GM18907 (cell line): ENCODE results near the gene MUSTN1.

Experiments used
- ATAC-seq: cut with Tn5 transposase; IDR thresholded peaks from one replicate; pipeline ENCODE4 v1.9.1; 2021; ENCODE audit warnings: mild to moderate bottlenecking, moderate library complexity; ENCODE audit not compliant: unreplicated experiment

The MUSTN1 gene

DNA sequence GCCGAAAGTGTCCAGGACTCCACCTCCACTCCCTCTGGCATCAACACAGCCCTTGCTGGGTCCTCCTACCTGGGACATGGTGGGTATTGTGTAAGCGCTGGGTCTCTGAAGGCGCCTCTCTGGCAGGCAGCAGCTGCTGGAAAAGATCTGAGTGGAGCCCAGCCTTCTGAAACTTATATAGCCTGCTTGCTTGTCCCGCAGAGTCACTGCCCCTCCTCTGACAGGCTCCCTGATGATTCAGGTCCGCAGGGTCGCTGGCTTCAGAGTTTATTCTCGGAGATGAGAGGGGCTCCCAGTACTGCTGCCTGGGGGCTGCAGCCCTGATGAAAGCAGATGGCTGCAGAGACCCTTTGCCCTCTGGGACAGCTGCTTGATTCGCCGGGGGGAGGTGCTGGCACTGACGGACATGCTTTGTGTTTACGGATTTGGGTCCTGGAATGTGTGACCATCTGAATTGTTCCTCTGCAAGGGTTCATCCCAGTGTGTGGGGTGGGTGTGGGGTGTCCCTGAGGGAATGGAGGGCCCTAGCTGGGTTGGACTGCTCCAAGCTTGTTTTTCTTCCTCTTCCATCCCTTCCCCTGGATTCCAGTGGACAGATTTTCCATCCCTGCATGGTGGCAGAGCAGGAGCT lies at the start of gene MUSTN1:
Gene MUSTN1 (minus strand): TSS at position 149 of the 631 bp plus-strand sequence. CDS start 71 bp downstream, at position 78.
- no peak for ATAC-seq

GRCh38 chr3:52882377-52882776 lies 47.6 kb upstream of the MUSTN1 start:
- no peak for ATAC-seq

- ATAC-seq: no peak
Observed at GRCh38 chr3:52881871-52882270, 47.1 kb upstream of the MUSTN1 start.

DNA sequence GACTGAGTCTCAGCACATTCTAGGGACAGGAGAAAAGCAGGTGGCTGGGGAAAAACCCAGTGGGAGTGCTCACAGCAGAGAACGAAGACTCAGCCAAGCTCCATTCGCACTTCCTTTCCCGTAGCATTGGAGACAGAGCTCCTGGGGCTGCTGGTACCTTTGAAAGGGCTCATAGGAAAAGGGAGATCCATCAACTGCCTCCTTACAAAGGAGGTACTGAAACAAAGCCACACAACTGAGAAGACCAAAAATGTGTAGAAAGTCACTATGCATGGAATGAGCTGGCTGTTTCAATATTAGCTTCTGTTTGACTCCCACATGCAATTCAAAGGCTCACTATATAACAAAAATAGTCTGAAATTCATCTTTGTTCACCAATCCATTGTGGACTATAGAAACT lies 45.7 kb upstream of the MUSTN1 start:
- ATAC-seq: no peak

DNA sequence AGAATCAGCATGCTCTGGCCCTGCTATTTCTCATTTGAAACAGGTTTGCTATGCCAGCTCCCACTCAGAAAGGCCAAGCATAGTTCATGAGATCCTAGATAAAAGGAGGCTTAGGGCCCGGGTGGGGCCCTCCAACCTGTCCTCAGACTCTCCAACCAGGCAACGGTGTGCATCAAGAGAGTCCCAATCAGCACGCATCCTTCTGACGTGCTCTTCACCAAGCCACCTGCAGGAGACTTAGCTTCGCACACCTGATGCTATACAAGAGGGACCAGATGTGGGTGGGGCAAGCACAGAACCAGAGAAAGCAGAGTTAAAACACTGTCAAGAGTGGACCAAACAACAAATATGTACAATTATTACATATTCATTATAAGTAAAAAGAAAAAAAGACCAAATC lies 45.2 kb upstream of the MUSTN1 start:
- no peak for ATAC-seq

- ATAC-seq: no peak
Observed at GRCh38 chr3:52879581-52879980, 44.8 kb upstream of the MUSTN1 start.

DNA sequence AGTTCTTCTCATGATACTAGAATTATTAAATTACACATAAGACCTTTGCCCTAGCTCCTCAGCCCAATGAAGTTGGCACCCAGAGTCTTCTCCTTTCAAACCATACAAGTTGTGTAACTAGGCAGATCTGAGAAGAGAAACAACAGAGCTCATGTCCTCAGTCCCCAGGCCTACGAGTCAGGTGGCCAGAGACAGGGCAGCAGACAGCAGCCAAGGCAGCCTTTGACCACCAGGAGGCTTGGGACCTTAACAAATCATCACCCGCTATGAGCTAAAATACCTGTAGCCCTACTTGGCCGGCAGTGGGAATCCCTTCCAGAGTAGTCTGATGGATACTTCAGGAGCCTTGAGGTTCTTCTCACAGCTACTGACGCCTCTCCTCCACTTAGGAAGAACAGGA lies 44.3 kb upstream of the MUSTN1 start:
- no peak for ATAC-seq

DNA sequence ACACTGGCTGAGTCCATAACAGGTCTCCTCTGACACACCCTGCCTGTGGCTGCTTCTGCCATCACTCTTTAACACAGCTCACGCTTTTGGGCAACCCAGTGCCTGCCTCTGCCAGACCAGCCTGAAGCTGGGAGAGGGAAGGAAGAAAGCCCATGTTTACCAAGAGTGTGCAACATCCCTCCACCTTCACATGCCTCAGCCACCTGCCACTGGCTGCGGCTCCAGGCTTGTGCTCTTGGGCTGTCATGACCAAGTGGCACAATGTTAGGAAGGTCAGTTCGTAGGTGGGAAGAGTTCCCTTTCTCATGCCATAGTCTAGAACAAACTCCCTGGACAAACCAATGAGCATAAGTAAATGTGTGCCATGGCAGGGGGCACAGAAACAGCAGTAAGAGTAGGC lies 42.3 kb upstream of the MUSTN1 start:
- ATAC-seq: no peak

DNA sequence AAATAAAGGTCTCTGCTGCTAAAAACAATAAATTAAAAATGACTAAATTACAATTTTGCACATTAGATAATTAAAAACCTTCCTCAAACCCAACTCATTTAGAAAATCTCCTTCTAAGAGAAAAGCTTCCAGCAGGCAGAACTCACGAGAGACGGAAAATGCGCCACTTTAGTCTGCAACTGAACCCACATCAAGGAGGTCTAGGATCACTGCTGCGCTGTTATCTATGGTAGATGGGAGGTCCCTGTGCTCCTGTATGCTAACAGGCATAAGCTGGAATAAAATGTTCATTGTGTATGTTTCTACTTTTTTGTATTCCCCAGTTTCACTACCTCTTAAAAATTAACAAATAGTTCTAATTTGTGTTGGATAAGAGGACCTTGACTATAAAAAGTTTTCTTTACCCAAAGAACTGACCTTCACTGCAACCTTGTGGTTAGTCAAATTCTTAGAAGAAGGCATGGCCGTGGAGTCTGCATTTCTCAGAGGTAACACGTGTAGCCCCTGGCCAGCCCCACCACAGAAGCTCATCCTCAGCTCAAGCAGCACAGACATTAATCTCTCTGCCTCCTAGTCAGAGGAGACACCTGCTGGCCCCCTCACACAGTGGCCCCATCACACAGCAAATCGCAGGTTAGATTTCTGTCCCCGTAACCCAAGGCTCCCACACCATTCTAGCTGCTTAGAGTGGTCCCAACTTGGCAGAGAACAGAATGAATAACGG lies 40.2 kb upstream of the MUSTN1 start:
- no peak for ATAC-seq

- peak; percentile 51 for ATAC-seq
Observed at GRCh38 chr3:52874160-52874701, 39.4 kb upstream of the MUSTN1 start.

DNA sequence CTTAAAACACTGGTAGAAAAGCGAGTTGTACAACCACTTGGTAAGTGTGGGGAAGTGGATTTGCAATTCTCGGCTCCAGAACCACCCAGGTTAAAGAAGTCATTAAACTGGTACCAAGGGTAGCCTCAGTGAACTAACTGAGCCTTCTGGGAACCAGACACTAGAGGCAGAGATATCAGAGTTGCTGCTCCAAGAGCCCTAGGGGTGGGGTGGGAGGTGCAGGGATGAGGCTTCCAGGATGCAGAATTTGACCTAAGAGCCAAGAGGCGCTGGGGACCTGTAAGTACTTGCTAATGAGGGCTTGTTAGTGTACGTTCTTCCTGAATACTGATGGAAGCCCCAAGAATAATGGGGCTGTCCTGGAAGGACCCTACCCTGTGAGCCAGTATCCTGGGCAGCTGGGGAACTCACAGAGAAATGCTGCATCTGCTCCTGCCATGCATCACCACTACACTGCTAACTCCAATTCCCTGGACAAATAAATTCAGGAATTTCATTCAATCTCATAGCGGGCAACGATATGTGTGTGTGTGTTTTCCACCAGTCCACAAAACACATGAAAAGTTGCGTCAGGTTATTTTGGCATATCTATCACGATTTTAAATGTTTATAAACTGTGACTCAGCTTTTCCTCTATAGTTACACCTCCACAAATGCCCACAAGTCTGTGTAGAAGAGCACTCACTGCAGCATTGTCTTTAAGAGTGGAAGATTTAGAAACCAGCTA lies 38.8 kb upstream of the MUSTN1 start:
- no peak for ATAC-seq

DNA sequence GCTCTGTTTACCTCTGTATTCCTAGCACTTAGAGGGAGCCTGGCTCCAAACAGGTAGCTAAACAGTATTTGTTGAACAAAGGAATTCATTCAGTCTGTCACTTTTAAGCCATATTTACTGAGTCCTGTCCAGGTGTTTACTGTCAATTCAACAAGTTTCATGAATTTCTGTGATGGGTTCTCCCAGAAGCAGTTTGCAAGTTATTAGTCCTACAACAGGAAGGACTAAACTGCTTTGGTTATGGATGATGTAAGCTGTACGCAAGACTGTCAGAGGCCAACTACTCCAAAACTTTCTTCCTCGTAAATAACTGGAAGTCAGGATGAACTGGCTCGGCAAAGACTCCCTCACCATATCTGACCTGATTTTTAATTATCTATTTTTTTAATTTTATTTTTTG lies 37.4 kb upstream of the MUSTN1 start:
- ATAC-seq: no peak

DNA sequence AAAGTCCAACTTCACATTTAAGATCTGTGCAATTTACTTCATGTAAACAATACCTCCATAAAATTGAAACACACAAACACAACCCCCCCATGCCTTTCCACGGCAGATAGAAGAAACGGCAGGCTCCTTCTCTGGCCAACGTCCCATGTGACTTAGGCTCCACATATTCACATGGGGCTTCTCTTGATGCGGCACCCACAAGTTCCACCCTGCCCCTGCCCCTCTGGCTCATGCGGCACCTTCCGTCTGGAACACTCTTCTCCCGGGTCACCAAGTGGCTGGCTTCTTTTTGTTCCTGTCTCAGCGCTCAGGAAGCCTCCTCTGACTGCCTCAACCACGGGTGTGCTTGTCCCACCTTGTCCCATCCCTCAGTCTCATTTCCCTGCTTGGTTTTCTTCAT lies 36.9 kb upstream of the MUSTN1 start:
- no peak for ATAC-seq

DNA sequence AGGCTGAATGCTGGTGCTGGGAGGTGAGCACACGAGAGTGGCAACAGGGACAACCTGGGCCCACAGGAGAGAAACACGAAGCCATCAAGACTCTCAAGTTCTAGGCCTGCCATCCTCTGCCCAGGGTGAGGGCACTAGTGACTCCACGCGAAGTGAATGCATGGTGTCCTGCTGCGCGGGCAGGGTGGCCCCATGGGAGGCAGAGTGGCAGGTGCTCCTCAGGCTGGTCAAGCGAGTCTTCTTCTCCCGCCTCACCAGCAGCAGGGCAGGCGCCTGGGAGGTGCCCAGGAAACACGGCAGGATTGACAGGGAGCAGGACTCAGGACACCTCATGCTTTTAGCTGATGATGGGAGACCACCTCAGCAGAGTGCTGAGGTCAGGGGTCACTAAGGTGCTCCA lies 35.7 kb upstream of the MUSTN1 start:
- ATAC-seq: no peak

GRCh38 chr3:52866427-52866826 lies 31.6 kb upstream of the MUSTN1 start:
- ATAC-seq: no peak

DNA sequence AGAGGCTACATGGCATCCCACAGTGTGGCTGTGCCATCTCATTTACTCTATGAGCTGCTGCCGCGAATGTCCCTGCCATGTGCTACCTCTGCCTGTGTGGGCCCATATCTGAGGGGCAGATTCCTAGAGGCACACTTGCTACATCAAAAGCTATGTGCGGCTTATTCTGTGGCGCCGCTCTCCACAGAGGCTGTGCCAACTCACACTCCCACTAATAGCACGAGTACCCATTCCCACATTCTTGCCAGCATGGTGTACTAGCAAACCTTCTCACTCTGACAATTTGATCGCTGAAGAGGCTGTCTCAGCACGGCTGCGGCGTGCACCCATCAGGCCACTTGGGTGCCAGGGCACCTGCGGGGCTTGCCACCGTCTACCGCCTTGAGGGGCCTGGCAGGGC lies 31.2 kb upstream of the MUSTN1 start:
- no peak for ATAC-seq

DNA sequence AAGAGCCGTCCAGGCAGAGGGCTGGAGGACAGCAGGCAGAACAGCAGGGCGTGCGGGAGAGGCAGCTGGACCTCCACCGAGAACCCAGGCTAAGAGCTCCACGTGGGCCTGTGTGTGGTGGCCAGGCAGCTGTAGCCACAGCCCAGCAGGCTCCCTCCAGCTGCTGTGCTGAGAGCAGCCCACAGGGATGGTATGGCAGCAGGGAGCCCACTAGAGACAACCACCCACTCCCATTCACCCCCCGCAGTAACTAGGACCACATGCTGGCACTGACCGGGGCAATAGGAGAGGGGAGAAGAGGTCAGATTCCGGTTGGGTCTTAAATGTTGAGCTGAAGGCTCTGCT lies 25.6 kb upstream of the MUSTN1 start:
- no peak for ATAC-seq

DNA sequence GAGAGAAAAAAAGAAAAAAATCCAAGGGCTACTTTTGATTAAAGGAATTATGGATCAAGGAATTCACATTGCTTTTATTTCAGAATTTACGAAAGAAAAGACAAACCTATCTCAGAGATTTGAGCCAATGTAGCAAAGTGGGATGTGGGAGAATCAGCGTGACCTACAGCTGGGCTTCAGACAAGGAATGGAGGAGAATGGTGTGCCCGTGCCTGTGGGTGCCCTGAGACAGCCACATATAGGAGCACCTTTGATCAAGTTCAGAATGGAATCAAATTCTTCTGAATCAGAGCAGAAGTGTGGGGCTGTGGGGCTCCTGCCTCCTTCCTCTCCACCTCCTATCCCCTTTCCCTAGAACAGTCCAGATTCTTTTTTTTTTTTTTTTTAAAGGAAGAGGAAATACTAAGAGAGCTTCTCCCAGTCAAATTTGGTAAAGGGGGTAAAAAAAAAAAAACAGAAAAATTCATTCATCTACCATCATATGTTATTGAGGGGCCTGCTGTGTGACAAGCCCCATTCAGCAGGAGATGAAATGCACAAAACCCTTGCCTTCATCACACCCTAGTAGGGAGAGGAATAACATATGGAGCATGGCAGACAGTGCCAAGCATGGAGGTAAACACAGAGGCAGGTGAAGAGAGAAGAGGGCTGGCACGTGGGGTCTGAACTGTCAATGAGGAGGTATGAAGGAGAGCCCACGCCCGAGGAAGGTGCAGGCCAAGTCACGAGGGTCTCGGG lies 25.0 kb upstream of the MUSTN1 start:
- no peak for ATAC-seq

GRCh38 chr3:52857864-52858263 lies 23.0 kb upstream of the MUSTN1 start:
- no peak for ATAC-seq

DNA sequence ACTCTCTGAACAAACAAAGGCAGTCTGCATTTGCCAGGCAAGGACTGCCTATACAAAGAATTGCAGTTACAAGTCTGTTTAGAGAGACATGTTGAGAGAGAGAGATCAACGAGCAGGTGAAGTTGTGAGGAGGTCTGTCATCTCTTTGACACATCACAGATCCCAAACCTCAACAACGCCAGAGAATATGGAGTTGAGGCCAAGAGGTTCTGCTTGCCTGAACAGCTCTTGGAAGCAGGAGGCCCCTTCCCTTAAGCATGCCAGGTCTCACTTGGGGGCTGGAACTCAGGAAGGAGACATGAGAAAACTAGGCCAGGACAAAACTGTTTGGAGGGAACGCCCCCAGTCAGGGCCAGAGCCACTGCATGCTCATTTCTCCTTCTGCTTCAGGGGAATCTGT lies 22.3 kb upstream of the MUSTN1 start:
- ATAC-seq: no peak

DNA sequence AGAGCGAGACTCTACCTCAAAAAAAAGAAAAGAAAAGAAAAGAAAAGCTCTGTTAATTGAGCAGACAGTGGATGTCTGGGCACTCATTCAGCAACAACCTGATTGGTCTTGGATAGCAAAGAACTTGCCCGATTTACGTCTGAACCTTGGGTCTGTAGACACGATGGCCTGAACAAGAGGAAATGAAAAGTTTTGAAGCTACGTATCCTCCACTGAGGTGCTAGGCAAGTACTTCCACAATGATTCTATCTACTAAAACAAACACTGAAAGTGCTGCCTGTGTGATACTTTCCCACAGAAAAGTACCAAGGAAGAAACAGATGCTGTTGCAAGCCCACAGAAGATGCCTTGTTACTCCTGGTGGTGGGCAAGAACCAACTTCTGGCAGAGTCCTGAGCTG lies 21.8 kb upstream of the MUSTN1 start:
- peak; percentile 56 for ATAC-seq
